ENCODE data around the gene TOGARAM2.

Gene TOGARAM2

GRCh38 chr2:29000481-29000880 is 19.4 kb downstream of the TOGARAM2 start:
- DNase-seq = peak; percentile 32

GRCh38 chr2:29000956-29001355 is 19.9 kb downstream of the TOGARAM2 start:
- DNase-seq = no peak

GRCh38 chr2:29001806-29002205 is 20.7 kb downstream of the TOGARAM2 start:
- no peak for DNase-seq

- no peak for DNase-seq
These were observed 23.7 kb downstream of the TOGARAM2 start for GRCh38 chr2:29004755-29005154.

GRCh38 chr2:29005331-29005730 is 24.2 kb downstream of the TOGARAM2 start:
- DNase-seq = no peak

- no peak for DNase-seq
These were observed 25.2 kb downstream of the TOGARAM2 start for GRCh38 chr2:29006092-29006979.

- DNase-seq = no peak
These were observed 25.8 kb downstream of the TOGARAM2 start for GRCh38 chr2:29006980-29007301.

- DNase-seq = no peak
These were observed 28.2 kb downstream of the TOGARAM2 start for GRCh38 chr2:29009270-29009669.

GRCh38 chr2:29009711-29010677 is 28.9 kb downstream of the TOGARAM2 start:
- DNase-seq = no peak

GRCh38 chr2:29010946-29011345 is 29.8 kb downstream of the TOGARAM2 start:
- peak; percentile 43 for DNase-seq

- DNase-seq = peak; percentile 83
These were observed 30.4 kb downstream of the TOGARAM2 start for GRCh38 chr2:29011418-29012060.

GRCh38 chr2:29012211-29012681 is 31.1 kb downstream of the TOGARAM2 start:
- no peak for DNase-seq

GRCh38 chr2:29013057-29013780 is 32.1 kb downstream of the TOGARAM2 start:
- DNase-seq = no peak

- DNase-seq = no peak
These were observed 33.2 kb downstream of the TOGARAM2 start for GRCh38 chr2:29014331-29014730.

GRCh38 chr2:29014811-29015421 is 33.8 kb downstream of the TOGARAM2 start:
- DNase-seq = peak; percentile 62

- DNase-seq = no peak
These were observed 34.8 kb downstream of the TOGARAM2 start for GRCh38 chr2:29015701-29016470.

- DNase-seq = no peak
These were observed 35.4 kb downstream of the TOGARAM2 start for GRCh38 chr2:29016504-29016903.

GRCh38 chr2:29017716-29018435 is 36.8 kb downstream of the TOGARAM2 start:
- no peak for DNase-seq

GRCh38 chr2:29021886-29022285 is 40.8 kb downstream of the TOGARAM2 start:
- DNase-seq = no peak

GRCh38 chr2:29022679-29023078 is 41.6 kb downstream of the TOGARAM2 start:
- no peak for DNase-seq

All from activated CD4-positive, alpha-beta T cell treated with anti-CD3 and anti-CD28 coated beads, Interleukin-2, amount 50 U/mL, for 1 hour (primary cell).